Activated T-cell treated with anti-CD3 and anti-CD28 coated beads, Interleukin-2, amount 50 U/mL, for 1 hour (primary cell): ENCODE data around the gene PYGB.

Experiments used
- DNase-seq: peaks from one replicate; pipeline ENCODE4 v3.0.0-alpha.2; 2020

The PYGB gene

GRCh38 chr20:25216199-25216945, 31.5 kb upstream of the PYGB start:
- no peak for DNase-seq

GRCh38 chr20:25217161-25218108, 30.4 kb upstream of the PYGB start:
- no peak for DNase-seq

GRCh38 chr20:25218109-25218486, 29.8 kb upstream of the PYGB start:
- DNase-seq = no peak

GRCh38 chr20:25218492-25218891, 29.4 kb upstream of the PYGB start:
- DNase-seq = no peak

- no peak for DNase-seq
These were observed 28.5 kb upstream of the PYGB start for GRCh38 chr20:25219365-25219764.

- no peak for DNase-seq
These were observed 27.7 kb upstream of the PYGB start for GRCh38 chr20:25220021-25220730.

GRCh38 chr20:25220810-25221591, 26.9 kb upstream of the PYGB start:
- DNase-seq = no peak

- DNase-seq = no peak
These were observed 26.1 kb upstream of the PYGB start for GRCh38 chr20:25221592-25222460.

GRCh38 chr20:25222461-25223178, 25.3 kb upstream of the PYGB start:
- no peak for DNase-seq

- no peak for DNase-seq
These were observed 24.7 kb upstream of the PYGB start for GRCh38 chr20:25223179-25223661.

GRCh38 chr20:25223765-25224720, 23.8 kb upstream of the PYGB start:
- no peak for DNase-seq

GRCh38 chr20:25224941-25225340, 22.9 kb upstream of the PYGB start:
- no peak for DNase-seq

GRCh38 chr20:25225642-25226432, 22.0 kb upstream of the PYGB start:
- DNase-seq = no peak

- no peak for DNase-seq
These were observed 21.2 kb upstream of the PYGB start for GRCh38 chr20:25226433-25227316.

GRCh38 chr20:25227317-25227831, 20.5 kb upstream of the PYGB start:
- no peak for DNase-seq

GRCh38 chr20:25229486-25230165, 18.3 kb upstream of the PYGB start:
- DNase-seq = no peak
